IMR-90 (cell line): ENCODE results near the gene DBN1. TPM values are rescaled to one million over a fixed set of nuclear protein-coding genes. Genes with fewer than 3 reads are reported as not detected.

ENCODE experiments used
- ATAC-seq: fragments of 200-7000 bp; cut with Tn5 transposase; 2 replicates; pipeline ENCODE4 v1.9.1; 2020; ENCODE audit warnings: low read depth, mild to moderate bottlenecking, moderate library complexity
- BruUV-seq: library from RNA; stranded (reverse); fragments of 400-500 nt; replicated peaks from 2 replicates; lab custom pipeline; 2021; lab: Mats Ljungman, UMichigan
- CTCF ChIA-PET: fragments of 300-600 bp; formaldehyde crosslinking; extraction: SDS; loops from one replicate; lab custom pipeline; 2021; ENCODE audit warnings: antibody characterized with exemption; lab: Yijun Ruan, JAX
- POLR2A ChIA-PET: fragments of 300-600 bp; sonication (Branson Sonifier 250); formaldehyde crosslinking; loops from one replicate; lab custom pipeline; 2022; ENCODE audit warnings: antibody characterized with exemption; ENCODE audit not compliant: unreplicated experiment; lab: Charles Lee
- DNase-seq: peaks from one replicate; pipeline ENCODE4 v3.0.0; 2013
- H2AFZ ChIP-seq: replicated peaks from 2 replicates; pipeline ENCODE3; 2013; ENCODE audit warnings: low read length, mild to moderate bottlenecking; ENCODE audit not compliant: poor library complexity
- H2AK5ac ChIP-seq: 2 replicates; pipeline ENCODE4 v1.6.1; 2013; ENCODE audit warnings: low read depth, low read length, inconsistent platforms
- H2AK9ac ChIP-seq: replicated peaks from 2 replicates; pipeline ENCODE3; 2013; ENCODE audit warnings: mild to moderate bottlenecking, low read depth, low read length, moderate library complexity; ENCODE audit not compliant: poor library complexity
- H2BK120ac ChIP-seq: 2 replicates; pipeline ENCODE4 v1.6.1; 2013; ENCODE audit warnings: low read depth, low read length, inconsistent platforms
- H2BK15ac ChIP-seq: 3 replicates; pipeline ENCODE4 v1.6.1; 2013; ENCODE audit warnings: low read depth, low read length, inconsistent platforms
- H2BK20ac ChIP-seq: 2 replicates; pipeline ENCODE4 v1.6.1; 2013; ENCODE audit warnings: low read depth, mild to moderate bottlenecking, inconsistent platforms, low read length, moderate library complexity
- H2BK5ac ChIP-seq: 2 replicates; pipeline ENCODE4 v1.6.1; 2013; ENCODE audit warnings: mild to moderate bottlenecking, low read depth, low read length, inconsistent platforms; ENCODE audit not compliant: poor library complexity, severe bottlenecking
- H3K14ac ChIP-seq: replicated peaks from 2 replicates; pipeline ENCODE4 v1.6.1; 2013; ENCODE audit warnings: low read depth, low read length, inconsistent platforms
- H3K18ac ChIP-seq: 2 replicates; pipeline ENCODE4 v1.6.1; 2013; ENCODE audit warnings: low read depth, low read length, control low read depth
- H3K23ac ChIP-seq: 2 replicates; pipeline ENCODE4 v1.6.1; 2013; ENCODE audit warnings: low read depth, low read length, inconsistent platforms
- H3K27ac ChIP-seq: 2 replicates; pipeline ENCODE4 v1.5.1; 2013; ENCODE audit warnings: mild to moderate bottlenecking, control low read depth, low read length; ENCODE audit not compliant: insufficient read depth
- H3K27me3 ChIP-seq: 2 replicates; pipeline ENCODE4 v1.6.1; 2013; ENCODE audit warnings: low read length; ENCODE audit not compliant: control insufficient read depth, insufficient read depth
- H3K36me3 ChIP-seq: 2 replicates; pipeline ENCODE4 v1.6.1; 2013; ENCODE audit warnings: low read length, mixed read lengths; ENCODE audit not compliant: control insufficient read depth, insufficient read depth
- H3K4ac ChIP-seq: 2 replicates; pipeline ENCODE4 v1.6.1; 2013; ENCODE audit warnings: low read depth, low read length, inconsistent platforms
- H3K4me1 ChIP-seq: 2 replicates; pipeline ENCODE4 v1.6.1; 2013; ENCODE audit warnings: low read length, mixed read lengths; ENCODE audit not compliant: control insufficient read depth, insufficient read depth
- H3K4me2 ChIP-seq: 2 replicates; pipeline ENCODE4 v1.6.1; 2013; ENCODE audit warnings: low read depth, mild to moderate bottlenecking, control low read depth, low read length, moderate library complexity
- H3K4me3 ChIP-seq: 2 replicates; pipeline ENCODE4 v1.5.1; 2013; ENCODE audit warnings: low read depth, mild to moderate bottlenecking, control low read depth, low read length, moderate library complexity; ENCODE audit not compliant: insufficient read depth
- H3K56ac ChIP-seq: 2 replicates; pipeline ENCODE4 v1.6.1; 2013; ENCODE audit warnings: low read length, inconsistent platforms; ENCODE audit not compliant: insufficient read depth; ENCODE audit errors: extremely low read depth
- H3K79me1 ChIP-seq, 2 experiments: 2 replicates each; pipeline ENCODE4 v1.6.1; 2013; ENCODE audit warnings: low read length in 2 of 2, inconsistent platforms in 1 of 2, low read depth in 1 of 2
- H3K9ac ChIP-seq: 2 replicates; pipeline ENCODE4 v1.6.1; 2013; ENCODE audit warnings: low read depth, low read length, control low read depth
- H3K9me1 ChIP-seq: 2 replicates; pipeline ENCODE4 v1.6.1; 2013; ENCODE audit warnings: low read length, inconsistent platforms; ENCODE audit not compliant: insufficient read depth
- H3K9me3 ChIP-seq: 2 replicates; pipeline ENCODE4 v1.6.1; 2013; ENCODE audit warnings: low read length; ENCODE audit not compliant: control insufficient read depth, insufficient read depth
- H4K20me1 ChIP-seq: 2 replicates; pipeline ENCODE4 v1.6.1; 2013; ENCODE audit warnings: low read length, inconsistent platforms; ENCODE audit not compliant: insufficient read depth
- H4K5ac ChIP-seq: 2 replicates; pipeline ENCODE4 v1.6.1; 2013; ENCODE audit warnings: mild to moderate bottlenecking, low read depth, low read length, control low read depth
- H4K8ac ChIP-seq, 2 experiments: 2 replicates each; pipeline ENCODE4 v1.6.1; 2013; ENCODE audit warnings: low read depth in 2 of 2, low read length in 2 of 2, control low read depth in 1 of 2, inconsistent platforms in 1 of 2
- H4K91ac ChIP-seq: 2 replicates; pipeline ENCODE4 v1.6.1; 2013; ENCODE audit warnings: low read depth, low read length, inconsistent platforms; ENCODE audit not compliant: insufficient read depth
- BHLHE40 ChIP-seq: fragments of 150-350 bp; IDR thresholded peaks from 2 replicates; pipeline ENCODE4 v1.6.1; 2016; ENCODE audit warnings: mild to moderate bottlenecking, low read depth, low read length
- CEBPB ChIP-seq: IDR thresholded peaks from 2 replicates; pipeline ENCODE4 v1.6.1; 2012; ENCODE audit warnings: low read depth, low read length, improper control_type of control experiment
- CHD1 ChIP-seq: IDR thresholded peaks from 2 replicates; pipeline ENCODE4 v1.6.1; 2012; ENCODE audit warnings: low read depth, low read length, improper control_type of control experiment
- ELK1 ChIP-seq: fragments of 150-350 bp; IDR thresholded peaks from 2 replicates; pipeline ENCODE4 v1.6.1; 2016; ENCODE audit warnings: low read depth, mild to moderate bottlenecking, low read length, moderate library complexity, borderline replicate concordance
- FOS ChIP-seq: fragments of 150-350 bp; IDR thresholded peaks from 2 replicates; pipeline ENCODE4 v1.6.1; 2016; ENCODE audit warnings: low read depth, low read length
- MAFK ChIP-seq: IDR thresholded peaks from 2 replicates; pipeline ENCODE4 v1.6.1; 2012; ENCODE audit warnings: low read depth, low read length, improper control_type of control experiment
- MAZ ChIP-seq: IDR thresholded peaks from 2 replicates; pipeline ENCODE4 v1.6.1; 2012; ENCODE audit warnings: low read depth, mild to moderate bottlenecking, low read length, improper control_type of control experiment, moderate library complexity, borderline replicate concordance
- MXI1 ChIP-seq: IDR thresholded peaks from 2 replicates; pipeline ENCODE4 v1.6.1; 2012; ENCODE audit warnings: low read depth, mild to moderate bottlenecking, low read length, moderate library complexity, borderline replicate concordance
- NFE2L2 ChIP-seq: fragments of 150-350 bp; IDR thresholded peaks from 2 replicates; pipeline ENCODE4 v1.6.1; 2016; ENCODE audit warnings: low read depth, mild to moderate bottlenecking, low read length
- POLR2A ChIP-seq: IDR thresholded peaks from 2 replicates; pipeline ENCODE4 v1.6.1; 2012; ENCODE audit warnings: mild to moderate bottlenecking, low read depth, low read length
- RAD21 ChIP-seq: IDR thresholded peaks from 2 replicates; pipeline ENCODE4 v1.6.1; 2012; ENCODE audit warnings: low read length, improper control_type of control experiment
- RFX5 ChIP-seq: IDR thresholded peaks from 2 replicates; pipeline ENCODE4 v1.8.0; 2012; ENCODE audit warnings: low read depth, mild to moderate bottlenecking, low read length, moderate library complexity
- SMC3 ChIP-seq: fragments of 150-350 bp; IDR thresholded peaks from 2 replicates; pipeline ENCODE4 v1.6.1; 2016; ENCODE audit warnings: low read depth, mild to moderate bottlenecking, antibody characterized with exemption, low read length, moderate library complexity
- WGBS, 2 experiments: methylation state at CpG; one replicate each; pipeline versions ENCODE4 v1.1.5 to v1.1.7; 2013; ENCODE audit warnings: missing lambda C conversion rate in 2 of 2; ENCODE audit not compliant: insufficient read length in 1 of 2; ENCODE audit errors: extremely low coverage in 2 of 2; 5-methylcytosine and 5-hydroxymethylcytosine counted together
- dilution Hi-C: fragments of 300-500 bp; cut with HindIII; formaldehyde crosslinking; loops from one replicate; pipeline ENCODE4 v1.14.3; 2018; ENCODE audit warnings: low sequenced_read_pairs; ENCODE audit not compliant: unreplicated experiment
- in situ Hi-C: fragments of 300-500 bp; cut with MboI; formaldehyde crosslinking; loops from 3 replicates; pipeline ENCODE4 v1.14.3; 2019; ENCODE audit warnings: low sequenced_read_pairs, inconsistent platforms, mixed read lengths
- intact Hi-C: fragments of 100-400 bp; cut with micrococcal nuclease; formaldehyde crosslinking; loops from 2 replicates; pipeline ENCODE4 v1.10.0; 2022
- polyA plus RNA-seq, 3 experiments: library from polyadenylated mRNA; depleted of rRNA; stranded (reverse); fragments of >200 nt; gene quantifications; 2 replicates each; pipeline ENCODE4 v1.2.3, GENCODE V29; 2012; ENCODE audit warnings: low replicate concordance in 1 of 3
- total RNA-seq: library from RNA; depleted of rRNA; stranded (reverse); fragments of >200 nt; gene quantifications from 2 replicates; pipeline ENCODE4 v1.2.3, GENCODE V29; 2012
- TF ChIP-seq, protein P1 (sequence below): conservative IDR thresholded peaks from 2 replicates; pipeline ENCODE4 v1.5.1; 2012; ENCODE audit warnings: mild to moderate bottlenecking, low read depth, low read length, improper control_type of control experiment

Gene DBN1
- total and polyA plus RNA-seq, 2 of the 4 experiments (the other 2 are of a cell fraction): 122 to 187 TPM

DNA sequence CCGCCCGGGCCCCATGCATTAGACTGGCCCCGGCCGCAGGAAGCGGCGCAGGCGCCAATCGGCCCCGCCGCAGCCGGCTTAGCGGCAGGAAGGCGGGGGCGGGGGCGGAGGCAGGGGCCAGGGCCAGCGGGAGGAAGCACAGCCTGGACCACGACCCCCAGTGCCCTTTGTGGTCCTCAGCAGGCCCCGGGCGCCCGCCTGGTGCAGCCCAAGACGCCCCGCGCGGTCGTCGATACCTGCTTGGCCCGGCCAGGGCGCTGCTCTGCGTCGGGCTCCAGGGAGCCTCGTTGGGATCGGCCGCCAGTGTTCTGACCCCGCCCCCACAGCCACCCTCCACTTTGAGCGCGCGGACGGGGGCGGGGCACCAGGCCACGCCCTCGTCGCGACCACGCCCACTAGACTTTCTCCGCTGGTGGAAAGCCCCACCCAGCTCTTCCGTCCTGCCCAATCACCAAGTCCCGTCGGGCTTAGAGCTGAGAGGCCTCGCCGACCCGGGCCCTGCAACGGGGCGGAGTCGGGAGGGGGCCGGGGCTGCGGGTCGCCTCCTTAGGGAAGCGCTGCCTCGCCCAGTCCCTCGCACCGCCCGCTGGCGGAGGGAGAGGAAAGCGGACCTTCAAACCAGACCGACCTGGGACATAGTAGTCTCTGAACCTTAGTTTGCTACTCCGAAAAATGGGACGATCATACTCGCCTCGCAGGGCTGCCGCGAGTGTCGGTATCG, 24.0 kb upstream of the DBN1 start, which contains the start of gene PDLIM7:
Gene PDLIM7, minus strand, starts transcription at position 313 of the 721 bp plus-strand sequence. CDS start 1,092 bp downstream, outside the sequence.
- DNase-seq (peak; percentile 97), ATAC-seq (peak; percentile 57)
- Histone ChIP-seq H3K14ac (peak within 1 kb of the TSS; percentile 99), H4K8ac (peak within 1 kb of the TSS; percentile 96 to 97), H4K20me1 (peaks cover 46% of the 10 kb centered on the region), H3K4ac (peak within 1 kb of the TSS; percentile 100), H3K27ac (peak within 1 kb of the TSS; percentile 100), H4K91ac (peak within 1 kb of the TSS; percentile 99), H3K4me3 (peak within 1 kb of the TSS; percentile 91), H2BK15ac (peak within 1 kb of the TSS; percentile 96; the same call in 1 of the 3 replicates), H2AFZ (peak within 1 kb of the TSS; percentile 91), H3K18ac (peak within 1 kb of the TSS; percentile 94), H3K27me3 (no peaks in the 10 kb centered on the region), H2AK9ac (peak within 1 kb of the TSS; percentile 100), H2AK5ac (peak within 1 kb of the TSS; percentile 100), H2BK120ac (peak within 1 kb of the TSS; percentile 93), H3K4me2 (peak within 1 kb of the TSS; percentile 82), H3K9me1 (peaks cover 9% of the 10 kb centered on the region), H2BK20ac (peak within 1 kb of the TSS; percentile 41), H3K4me1 (peaks cover 40% of the 10 kb centered on the region), H4K5ac (peak within 1 kb of the TSS; percentile 95), H3K56ac (peak within 1 kb of the TSS; percentile 92), H3K79me1 (peaks cover 21 to 51% of the 10 kb centered on the region in 2 experiments), H3K9me3 (no peaks in the 10 kb centered on the region), H3K36me3 (peaks cover 30% of the 10 kb centered on the region), H3K9ac (peak within 1 kb of the TSS; percentile 100), H3K23ac (peak within 1 kb of the TSS; percentile 98), H2BK5ac (peak within 1 kb of the TSS; percentile 100)
- POLR2A ChIA-PET: interaction anchor here (0.6 to 1.3 kb wide), 7 partner anchors 19 to 528 kb away, joined by 3 to 4 read pairs (median 4); partner anchors contain the start of genes DDX41 and GRK6
- intact Hi-C loops (loop anchor here (1.0 to 2.0 kb wide), 2 partner anchors 25 to 41 kb away; partner anchors contain the start of gene DBN1), in situ Hi-C loops (no loop called here), dilution Hi-C loops (no loop called here)
- WGBS, 2 experiments: 0% methylated on average over 43 of the region's 73 CpGs; no CpG with 5 or more reads in 1 of the 2 experiments
- CTCF ChIA-PET: interaction anchor here (0.7 to 1.0 kb wide), 3 partner anchors 93 to 107 kb away, joined by 3 to 4 read pairs (median 3); partner anchors contain the start of gene PFN3
- BruUV-seq: TSS peak; percentile 48
- TF ChIP-seq MAFK (no peak), MXI1 (no peak), BHLHE40 (no peak; the same call in 1 of the 2 replicates), CEBPB (no peak), NFE2L2 (0 out of 2 replicates have a peak, but pooled peaks have one; percentile 4), CHD1 (no peak), FOS (no peak), ELK1 (no peak), SMC3 (no peak), RFX5 (no peak), POLR2A (peak; percentile 98), MAZ (peak; percentile 78; the same call in 1 of the 2 replicates), RAD21 (no peak)
- TF ChIP-seq, protein P1, sequence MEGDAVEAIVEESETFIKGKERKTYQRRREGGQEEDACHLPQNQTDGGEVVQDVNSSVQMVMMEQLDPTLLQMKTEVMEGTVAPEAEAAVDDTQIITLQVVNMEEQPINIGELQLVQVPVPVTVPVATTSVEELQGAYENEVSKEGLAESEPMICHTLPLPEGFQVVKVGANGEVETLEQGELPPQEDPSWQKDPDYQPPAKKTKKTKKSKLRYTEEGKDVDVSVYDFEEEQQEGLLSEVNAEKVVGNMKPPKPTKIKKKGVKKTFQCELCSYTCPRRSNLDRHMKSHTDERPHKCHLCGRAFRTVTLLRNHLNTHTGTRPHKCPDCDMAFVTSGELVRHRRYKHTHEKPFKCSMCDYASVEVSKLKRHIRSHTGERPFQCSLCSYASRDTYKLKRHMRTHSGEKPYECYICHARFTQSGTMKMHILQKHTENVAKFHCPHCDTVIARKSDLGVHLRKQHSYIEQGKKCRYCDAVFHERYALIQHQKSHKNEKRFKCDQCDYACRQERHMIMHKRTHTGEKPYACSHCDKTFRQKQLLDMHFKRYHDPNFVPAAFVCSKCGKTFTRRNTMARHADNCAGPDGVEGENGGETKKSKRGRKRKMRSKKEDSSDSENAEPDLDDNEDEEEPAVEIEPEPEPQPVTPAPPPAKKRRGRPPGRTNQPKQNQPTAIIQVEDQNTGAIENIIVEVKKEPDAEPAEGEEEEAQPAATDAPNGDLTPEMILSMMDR: no peak
